ENCODE data around the gene ZNF275.
"Not testable (repeated sequence)": the region's sequence is repeated elsewhere in the genome, so short reads cannot be mapped to it uniquely, and the experiment has no call there.

- not testable (repeated sequence) for TF ChIP-seq SP1 (IDR thresholded peaks at IDR 0.05); BHLHE40 (IDR thresholded peaks at IDR 0.05; ENCODE audit: borderline replicate concordance); ZNF384 (IDR thresholded peaks at IDR 0.05); FOXA1 (IDR thresholded peaks at IDR 0.05); ELF4 (IDR thresholded peaks at IDR 0.05); ARNT (IDR thresholded peaks at IDR 0.05); TARDBP (IDR thresholded peaks at IDR 0.05); FOXK2 (IDR thresholded peaks at IDR 0.05); SUZ12 (IDR thresholded peaks at IDR 0.05); LEF1 (IDR thresholded peaks at IDR 0.05; ENCODE audit: borderline replicate concordance); FOXM1 (IDR thresholded peaks at IDR 0.05; ENCODE audit: borderline replicate concordance); PKNOX1 (IDR thresholded peaks at IDR 0.05)
Observed at GRCh38 chrX:153293485-153294071, 40.4 kb upstream of the ZNF275 start.

Data from HEK293T (cell line).